ENCODE data around the gene HEATR9. TPM values are rescaled to one million over a fixed set of nuclear protein-coding genes. Genes with fewer than 3 reads are reported as not detected.

HEATR9 gene
- total and polyA plus RNA-seq, 2 donors (not counting 1 experiment from before 2014, with no cell fraction given) = 0.06 TPM; not detected in 1

- WGBS (ENCODE audit: insufficient coverage) = 86% methylated on average over 2 of the region's 5 CpGs
- no peaks in the 10 kb centered on the region for H4K20me1 ChIP-seq (ENCODE audit: control insufficient read depth, insufficient read depth, low read length, poor library complexity, severe bottlenecking)
- CTCF ChIA-PET = no interaction called here
These were observed 34.8 kb upstream of the HEATR9 start for GRCh38 chr17:35903451-35903850.

GRCh38 chr17:35901631-35902175 lies 33.0 kb upstream of the HEATR9 start:
- no CpG with 5 or more reads among the region's 9 CpGs for WGBS (ENCODE audit: insufficient coverage)
- peaks cover 0 to 3% (median 0%) of the 10 kb centered on the region in 4 experiments for H3K27me3 ChIP-seq (replicated peaks in 1 of 4; ENCODE audit: control extremely low read depth in 1 of 4, control insufficient read depth in 3 of 4, insufficient read depth in 4 of 4, low read length in 3 of 4)
- no peaks in the 10 kb centered on the region for H3K4me1 Mint-ChIP-seq
- H3K27ac Mint-ChIP-seq = no peak overlapping the region
- POLR2A ChIA-PET = no interaction called here
- no peak for ATAC-seq (ENCODE audit: low read depth)
- intact Hi-C loops (cut with micrococcal nuclease) = no loop called here
- DNase-seq = no peak
- H3K4me3 ChIP-seq (ENCODE audit: control extremely low read depth in 1 of 5, extremely low read depth in 1 of 5, insufficient read depth in 1 of 5, low read depth in 2 of 5, low read length in 4 of 5) = no peak overlapping the region
- no peaks in the 10 kb centered on the region for H3K79me2 ChIP-seq (ENCODE audit: control insufficient read depth, insufficient read depth, low read length)
- H3K9ac ChIP-seq (ENCODE audit: low read length) = no peak overlapping the region
- no peak overlapping the region for H2AFZ ChIP-seq (ENCODE audit: insufficient read depth, low read depth, low read length, poor library complexity, severe bottlenecking)
- CTCF ChIA-PET = no interaction called here
- TF ChIP-seq EZH2 (IDR thresholded peaks at IDR 0.05; ENCODE audit: borderline replicate concordance, insufficient read depth, low read depth, low read length, poor library complexity, severe bottlenecking) = no peak
- TF ChIP-seq CTCF (IDR thresholded peaks at IDR 0.05) = no peak
- H3K27ac ChIP-seq (ENCODE audit: low read length in 2 of 2) = no peak overlapping the region
- no peaks in the 10 kb centered on the region for H3K9me3 ChIP-seq (ENCODE audit: control extremely low read depth in 1 of 3, control insufficient read depth in 2 of 3, insufficient read depth in 1 of 3, low read length in 2 of 3)
- no peak overlapping the region for H3K4me2 ChIP-seq (replicated peaks; ENCODE audit: low read depth, low read length, poor library complexity, severe bottlenecking)
- H3K9me3 Mint-ChIP-seq (ENCODE audit: insufficient read depth) = no peaks in the 10 kb centered on the region
- H3K27me3 Mint-ChIP-seq = peaks cover 7% of the 10 kb centered on the region
- no peaks in the 10 kb centered on the region for H3K36me3 ChIP-seq (replicated peaks in 1 of 2; ENCODE audit: control extremely low read depth in 1 of 2, control insufficient read depth in 1 of 2, extremely low read depth in 1 of 2, insufficient read depth in 2 of 2, low read length in 1 of 2)
- H4K20me1 ChIP-seq (ENCODE audit: control insufficient read depth, insufficient read depth, low read length, poor library complexity, severe bottlenecking) = no peaks in the 10 kb centered on the region
- H3K4me1 ChIP-seq (ENCODE audit: control insufficient read depth in 2 of 2, insufficient read depth in 2 of 2, low read length in 2 of 2) = no peaks in the 10 kb centered on the region
- H3K4me3 Mint-ChIP-seq = no peak overlapping the region

More at GRCh38 chr17:35903451-35903850, 34.8 kb upstream of the HEATR9 start:
- Histone ChIP-seq H3K4me2 (replicated peaks; ENCODE audit: low read depth, low read length, poor library complexity, severe bottlenecking) (no peak overlapping the region), H3K27me3 (replicated peaks in 1 of 4; ENCODE audit: control extremely low read depth in 1 of 4, control insufficient read depth in 3 of 4, insufficient read depth in 4 of 4, low read length in 3 of 4) (peaks cover 0 to 3% (median 0%) of the 10 kb centered on the region in 4 experiments), H2AFZ (ENCODE audit: insufficient read depth, low read depth, low read length, poor library complexity, severe bottlenecking) (no peak overlapping the region), H3K4me1 (ENCODE audit: control insufficient read depth in 2 of 2, insufficient read depth in 2 of 2, low read length in 2 of 2) (no peaks in the 10 kb centered on the region), H3K9me3 (ENCODE audit: control extremely low read depth in 1 of 3, control insufficient read depth in 2 of 3, insufficient read depth in 1 of 3, low read length in 2 of 3) (no peaks in the 10 kb centered on the region), H3K9ac (ENCODE audit: low read length) (no peak overlapping the region), H3K4me3 (ENCODE audit: control extremely low read depth in 1 of 5, extremely low read depth in 1 of 5, insufficient read depth in 1 of 5, low read depth in 2 of 5, low read length in 4 of 5) (no peak overlapping the region), H3K36me3 (replicated peaks in 1 of 2; ENCODE audit: control extremely low read depth in 1 of 2, control insufficient read depth in 1 of 2, extremely low read depth in 1 of 2, insufficient read depth in 2 of 2, low read length in 1 of 2) (no peaks in the 10 kb centered on the region), H3K27ac (ENCODE audit: low read length in 2 of 2) (no peak overlapping the region), H3K79me2 (ENCODE audit: control insufficient read depth, insufficient read depth, low read length) (no peaks in the 10 kb centered on the region)
- Mint-ChIP-seq H3K9me3 (ENCODE audit: insufficient read depth) (no peaks in the 10 kb centered on the region), H3K27me3 (peaks cover 7% of the 10 kb centered on the region), H3K27ac (no peak overlapping the region), H3K4me3 (no peak overlapping the region), H3K4me1 (no peaks in the 10 kb centered on the region)
- POLR2A ChIA-PET = no interaction called here
- ATAC-seq (ENCODE audit: low read depth) (no peak), DNase-seq (no peak)
- TF ChIP-seq EZH2 (IDR thresholded peaks at IDR 0.05; ENCODE audit: borderline replicate concordance, insufficient read depth, low read depth, low read length, poor library complexity, severe bottlenecking) (no peak), CTCF (IDR thresholded peaks at IDR 0.05) (no peak)
- intact Hi-C loops (cut with micrococcal nuclease) = no loop called here
